ENCODE measurements around the gene CPXM1.

- no peak for TF ChIP-seq CTCF (IDR thresholded peaks at IDR 0.05; ENCODE audit: insufficient read depth, low read length, poor library complexity, severe bottlenecking)
- no peak for TF ChIP-seq EZH2phosphoT487 (conservative IDR thresholded peaks at IDR 0.05; ENCODE audit: low read length)
These were observed 3.1 kb downstream of the CPXM1 start for GRCh38 chr20:2797136-2797983.
